Neural cell (in vitro differentiated cells): ENCODE data around the gene NR2F1-AS1.

Experiments
- CTCF ChIP-seq: fragments of 450-650 bp; IDR thresholded peaks from 2 replicates; pipeline ENCODE4 v1.5.1; 2014; ENCODE audit warnings: antibody characterized with exemption, mild to moderate bottlenecking, moderate library complexity; ENCODE audit not compliant: poor library complexity, severe bottlenecking
- EP300 ChIP-seq: fragments of 450-650 bp; conservative IDR thresholded peaks from 2 replicates; pipeline ENCODE4 v1.6.1; 2014; ENCODE audit warnings: antibody characterized with exemption, mild to moderate bottlenecking, moderate library complexity; ENCODE audit not compliant: poor library complexity, severe bottlenecking
- EZH2 ChIP-seq: fragments of 200-600, 300-800 bp; shearing (Covaris generic), sonication (generic); IDR thresholded peaks from 2 replicates; pipeline ENCODE4 v1.6.1; 2014; ENCODE audit warnings: antibody characterized with exemption, low read length, borderline replicate concordance, mild to moderate bottlenecking; ENCODE audit not compliant: insufficient read depth, poor library complexity, severe bottlenecking
- POLR2AphosphoS5 ChIP-seq: IDR thresholded peaks from 2 replicates; pipeline ENCODE4 v1.6.1; 2012
- RAD21 ChIP-seq: fragments of 450-650 bp; conservative IDR thresholded peaks from 2 replicates; pipeline ENCODE4 v1.6.1; 2014; ENCODE audit warnings: antibody characterized with exemption, mild to moderate bottlenecking, moderate library complexity
- REST ChIP-seq: IDR thresholded peaks from 2 replicates; pipeline ENCODE4 v1.6.1; 2012; ENCODE audit warnings: borderline replicate concordance
- SMC3 ChIP-seq: fragments of 450-650 bp; conservative IDR thresholded peaks from 2 replicates; pipeline ENCODE4 v1.6.1; 2014; ENCODE audit warnings: antibody characterized with exemption, mild to moderate bottlenecking, moderate library complexity; ENCODE audit not compliant: poor library complexity

- no peak for TF ChIP-seq CTCF
- no peak for TF ChIP-seq POLR2AphosphoS5
- TF ChIP-seq EZH2 = no peak
- TF ChIP-seq SMC3 = no peak
- no peak for TF ChIP-seq EP300
- no peak for TF ChIP-seq RAD21
- no peak for TF ChIP-seq REST
Measured at GRCh38 chr5:93519740-93520139, 61.3 kb downstream of the NR2F1-AS1 start.
